GM23338 (cell line): ENCODE measurements around the gene DMD. TPM values are rescaled to one million over a fixed set of nuclear protein-coding genes. Genes with fewer than 3 reads are reported as not detected.

Experiments used
- ATAC-seq: fragments of 200-7000 bp; cut with Tn5 transposase; 3 replicates; pipeline ENCODE4 v1.9.1; 2020
- DNase-seq: peaks from one replicate; pipeline ENCODE4 v3.0.0-alpha.2; 2015; ENCODE audit warnings: low spot score
- H2AFZ ChIP-seq: fragments of 200-600 bp; sonication (generic); 2 replicates; pipeline ENCODE4 v1.8.0; 2016; ENCODE audit warnings: antibody characterized with exemption, mild to moderate bottlenecking, moderate library complexity
- H3F3A ChIP-seq: fragments of 200-600 bp; sonication (generic); replicated peaks from 2 replicates; pipeline ENCODE4 v1.8.0; 2017; ENCODE audit warnings: antibody characterized with exemption, mixed run types, low read depth
- H3K27ac ChIP-seq: fragments of 200-600 bp; sonication (generic); 2 replicates; pipeline ENCODE4 v1.6.1; 2016; ENCODE audit warnings: low read depth
- H3K27me3 ChIP-seq: fragments of 200-600 bp; sonication (generic); 2 replicates; pipeline ENCODE4 v1.8.0; 2016; ENCODE audit warnings: mild to moderate bottlenecking, mixed run types, moderate library complexity; ENCODE audit not compliant: insufficient read depth
- H3K36me3 ChIP-seq: fragments of 200-600 bp; sonication (generic); 2 replicates; pipeline ENCODE4 v1.8.0; 2016; ENCODE audit warnings: mild to moderate bottlenecking; ENCODE audit not compliant: insufficient read depth
- H3K4me1 ChIP-seq: fragments of 200-600 bp; sonication (generic); 2 replicates; pipeline ENCODE4 v1.8.0; 2016; ENCODE audit warnings: mild to moderate bottlenecking, moderate library complexity; ENCODE audit not compliant: insufficient read depth
- H3K4me2 ChIP-seq: fragments of 200-600 bp; sonication (generic); 2 replicates; pipeline ENCODE4 v1.7.1; 2017; ENCODE audit warnings: mixed run types
- H3K4me3 ChIP-seq: fragments of 200-600 bp; sonication (generic); 2 replicates; pipeline ENCODE4 v1.6.1; 2016; ENCODE audit warnings: mixed run types
- H3K79me2 ChIP-seq: fragments of 200-600 bp; sonication (generic); replicated peaks from 2 replicates; pipeline ENCODE4 v1.8.0; 2017; ENCODE audit warnings: mild to moderate bottlenecking; ENCODE audit not compliant: insufficient read depth
- H3K9me2 ChIP-seq: fragments of 200-600 bp; sonication (generic); 2 replicates; pipeline ENCODE4 v1.8.0; 2017; ENCODE audit not compliant: insufficient read depth
- H4K20me1 ChIP-seq: fragments of 200-600 bp; sonication (generic); replicated peaks from 2 replicates; pipeline ENCODE4 v1.8.0; 2017; ENCODE audit warnings: mild to moderate bottlenecking; ENCODE audit not compliant: insufficient read depth
- H3K27ac Mint-ChIP-seq: 2 replicates; pipeline ENCODE4 v1.8.0; 2020; ENCODE audit warnings: inconsistent platforms, mild to moderate bottlenecking, moderate library complexity, mixed read lengths
- H3K27me3 Mint-ChIP-seq: 3 replicates; pipeline ENCODE4 v1.8.0; 2022; ENCODE audit warnings: low read depth, mild to moderate bottlenecking, moderate library complexity, mixed read lengths, inconsistent platforms; ENCODE audit not compliant: insufficient read depth, poor library complexity
- H3K36me3 Mint-ChIP-seq: 3 replicates; pipeline ENCODE4 v1.8.0; 2021; ENCODE audit warnings: low read depth, mild to moderate bottlenecking, inconsistent platforms, moderate library complexity, mixed read lengths
- H3K4me1 Mint-ChIP-seq: 3 replicates; pipeline ENCODE4 v1.8.0; 2020; ENCODE audit warnings: mild to moderate bottlenecking, inconsistent platforms, mixed read lengths
- H3K4me3 Mint-ChIP-seq: 3 replicates; pipeline ENCODE4 v1.8.0; 2021; ENCODE audit warnings: moderate library complexity, mild to moderate bottlenecking, inconsistent platforms, mixed read lengths
- H3K9me3 Mint-ChIP-seq: 3 replicates; pipeline ENCODE4 v1.8.0; 2020; ENCODE audit warnings: moderate library complexity, mild to moderate bottlenecking, inconsistent platforms, mixed read lengths
- EZH2phosphoT487 ChIP-seq: fragments of 200-600 bp; sonication (generic); IDR thresholded peaks from one replicate; pipeline ENCODE4 v1.8.1; 2018; ENCODE audit warnings: antibody characterized with exemption; ENCODE audit not compliant: unreplicated experiment
- NANOG ChIP-seq: IDR thresholded peaks from 2 replicates; pipeline ENCODE4 v1.6.1; 2016; ENCODE audit warnings: antibody characterized with exemption, borderline replicate concordance
- POLR2AphosphoS5 ChIP-seq: IDR thresholded peaks from 2 replicates; pipeline ENCODE4 v1.6.1; 2016; ENCODE audit warnings: antibody characterized with exemption, low read depth
- STAT1 ChIP-seq: IDR thresholded peaks from one replicate; pipeline ENCODE4 v1.6.1; 2016; ENCODE audit warnings: antibody characterized with exemption; ENCODE audit not compliant: unreplicated experiment
- ZNF331 ChIP-seq: fragments of 250-450 bp; sonication (Bioruptor Pico); IDR thresholded peaks from 2 replicates; pipeline ENCODE4 v1.5.0; 2020; ENCODE audit warnings: low read depth, mild to moderate bottlenecking, moderate library complexity
- polyA plus RNA-seq: library from polyadenylated mRNA; unstranded; fragments of >200 nt; fragmentation: Nextera tagmentation; extraction: Ambion mirVana; gene quantifications from 2 replicates; pipeline ENCODE4 v1.2.1, GENCODE V29; 2016
- total RNA-seq: library from RNA; depleted of rRNA; stranded (reverse); fragments of >200 nt; shearing (Covaris generic); gene quantifications from 2 replicates; pipeline ENCODE4 v1.2.3, GENCODE V29; 2014
- TF ChIP-seq, protein P1 (sequence below), 2 experiments: fragments of 200-600 bp in 1 of 2; sonication (generic) in 1 of 2; conservative IDR thresholded peaks; 2 replicates each; pipeline versions ENCODE4 v1.5.1 to v1.6.1; 2016 to 2017; ENCODE audit warnings: antibody characterized with exemption in 2 of 2, low read depth in 2 of 2, mild to moderate bottlenecking in 2 of 2, moderate library complexity in 1 of 2
- TF ChIP-seq, protein P2 (sequence below): IDR thresholded peaks from 2 replicates; pipeline ENCODE4 v1.6.1; 2016; ENCODE audit warnings: antibody characterized with exemption

DMD gene
- total and polyA plus RNA-seq, 2 experiments from 2014 or later, result 4.5 to 7.6 TPM

DNA sequence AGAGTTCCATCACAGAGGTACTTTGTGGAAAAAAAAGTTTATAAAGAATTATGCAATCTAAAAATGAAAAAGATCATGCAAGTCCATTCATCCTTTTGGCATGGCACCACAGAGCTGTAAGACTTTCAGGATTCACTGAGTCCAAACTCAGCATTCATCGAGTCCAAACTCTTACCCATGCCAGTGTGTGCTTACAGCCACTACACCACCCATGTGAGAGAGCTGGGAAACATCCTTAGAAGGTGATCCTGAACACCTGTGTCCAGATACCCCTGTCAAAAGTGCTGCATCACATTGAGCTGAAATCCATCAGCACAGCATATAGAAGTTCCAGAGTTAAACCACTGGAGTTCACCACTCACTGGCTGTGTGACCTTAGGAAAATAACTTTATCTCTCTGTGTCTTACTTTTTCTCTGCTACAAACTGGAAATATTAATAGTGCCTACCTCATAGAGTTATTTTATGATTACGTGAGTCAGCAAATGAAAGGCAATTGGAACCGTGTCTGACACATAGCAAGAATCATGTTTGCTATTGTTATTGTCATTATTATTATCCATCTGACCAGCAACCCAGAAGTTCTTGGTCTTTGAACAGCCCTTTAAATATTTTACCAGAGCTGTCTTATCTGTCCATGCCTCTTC lies 2024.5 kb downstream of the DMD start:
- Histone ChIP-seq H3K9me2 (no peaks in the 10 kb centered on the region), H3K79me2 (no peaks in the 10 kb centered on the region), H3K36me3 (no peaks in the 10 kb centered on the region), H3K4me1 (no peaks in the 10 kb centered on the region), H3K4me3 (no peak overlapping the region), H2AFZ (no peak overlapping the region), H3K27me3 (no peaks in the 10 kb centered on the region), H3F3A (no peaks in the 10 kb centered on the region), H3K4me2 (no peak overlapping the region), H4K20me1 (no peaks in the 10 kb centered on the region), H3K27ac (no peak overlapping the region)
- DNase-seq, result no peak
- no peaks in the 10 kb centered on the region; the same call in 2 of the 3 replicates for H3K4me1 Mint-ChIP-seq
- H3K36me3 Mint-ChIP-seq, result peaks cover 3% of the 10 kb centered on the region; the same call in 1 of the 3 replicates
- H3K9me3 Mint-ChIP-seq, result no peaks in the 10 kb centered on the region
- ATAC-seq, result no peak
- no peak for TF ChIP-seq POLR2AphosphoS5
- no peak for TF ChIP-seq EZH2phosphoT487
- TF ChIP-seq, protein P1, sequence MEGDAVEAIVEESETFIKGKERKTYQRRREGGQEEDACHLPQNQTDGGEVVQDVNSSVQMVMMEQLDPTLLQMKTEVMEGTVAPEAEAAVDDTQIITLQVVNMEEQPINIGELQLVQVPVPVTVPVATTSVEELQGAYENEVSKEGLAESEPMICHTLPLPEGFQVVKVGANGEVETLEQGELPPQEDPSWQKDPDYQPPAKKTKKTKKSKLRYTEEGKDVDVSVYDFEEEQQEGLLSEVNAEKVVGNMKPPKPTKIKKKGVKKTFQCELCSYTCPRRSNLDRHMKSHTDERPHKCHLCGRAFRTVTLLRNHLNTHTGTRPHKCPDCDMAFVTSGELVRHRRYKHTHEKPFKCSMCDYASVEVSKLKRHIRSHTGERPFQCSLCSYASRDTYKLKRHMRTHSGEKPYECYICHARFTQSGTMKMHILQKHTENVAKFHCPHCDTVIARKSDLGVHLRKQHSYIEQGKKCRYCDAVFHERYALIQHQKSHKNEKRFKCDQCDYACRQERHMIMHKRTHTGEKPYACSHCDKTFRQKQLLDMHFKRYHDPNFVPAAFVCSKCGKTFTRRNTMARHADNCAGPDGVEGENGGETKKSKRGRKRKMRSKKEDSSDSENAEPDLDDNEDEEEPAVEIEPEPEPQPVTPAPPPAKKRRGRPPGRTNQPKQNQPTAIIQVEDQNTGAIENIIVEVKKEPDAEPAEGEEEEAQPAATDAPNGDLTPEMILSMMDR (conservative IDR thresholded peaks at IDR 0.05; ENCODE audit: low read depth in 2 of 2), result no peak
- no peak for TF ChIP-seq NANOG
- TF ChIP-seq, protein P2, sequence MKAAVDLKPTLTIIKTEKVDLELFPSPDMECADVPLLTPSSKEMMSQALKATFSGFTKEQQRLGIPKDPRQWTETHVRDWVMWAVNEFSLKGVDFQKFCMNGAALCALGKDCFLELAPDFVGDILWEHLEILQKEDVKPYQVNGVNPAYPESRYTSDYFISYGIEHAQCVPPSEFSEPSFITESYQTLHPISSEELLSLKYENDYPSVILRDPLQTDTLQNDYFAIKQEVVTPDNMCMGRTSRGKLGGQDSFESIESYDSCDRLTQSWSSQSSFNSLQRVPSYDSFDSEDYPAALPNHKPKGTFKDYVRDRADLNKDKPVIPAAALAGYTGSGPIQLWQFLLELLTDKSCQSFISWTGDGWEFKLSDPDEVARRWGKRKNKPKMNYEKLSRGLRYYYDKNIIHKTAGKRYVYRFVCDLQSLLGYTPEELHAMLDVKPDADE, result no peak
- no peak for TF ChIP-seq STAT1
- H3K4me3 Mint-ChIP-seq, result no peak overlapping the region
- H3K27ac Mint-ChIP-seq, result no peak overlapping the region
- H3K27me3 Mint-ChIP-seq, result peaks cover 1% of the 10 kb centered on the region

DNA sequence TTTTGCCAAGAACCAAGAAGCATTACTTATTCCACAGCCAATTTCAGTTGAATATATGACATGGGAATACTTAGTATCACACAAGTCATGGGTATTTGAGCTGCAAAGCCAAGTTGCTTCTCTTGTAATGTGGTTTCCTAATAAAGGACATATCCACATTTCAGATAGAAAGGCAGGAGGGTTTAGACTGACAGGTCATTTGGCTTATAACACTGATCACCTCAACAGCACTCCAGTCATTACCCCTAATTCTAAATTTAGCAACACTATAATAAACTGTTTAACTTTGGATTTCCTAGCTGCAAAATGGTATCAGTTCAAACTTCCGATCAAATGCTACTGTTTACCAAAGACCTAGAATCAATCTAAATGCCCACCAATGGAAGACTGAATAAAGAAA lies 2025.5 kb downstream of the DMD start:
- H3K9me3 Mint-ChIP-seq, result no peaks in the 10 kb centered on the region
- no peak for TF ChIP-seq ZNF331 (CRISPR knock-in tag)
- no peak for TF ChIP-seq NANOG

More for the DNA sequence above, 2025.5 kb downstream of the DMD start:
- Histone ChIP-seq H3K27me3 (no peaks in the 10 kb centered on the region), H2AFZ (no peak overlapping the region), H3K27ac (no peak overlapping the region), H3K9me2 (no peaks in the 10 kb centered on the region), H3K4me1 (no peaks in the 10 kb centered on the region), H4K20me1 (no peaks in the 10 kb centered on the region), H3K79me2 (no peaks in the 10 kb centered on the region), H3K4me2 (no peak overlapping the region), H3K4me3 (no peak overlapping the region), H3F3A (no peaks in the 10 kb centered on the region), H3K36me3 (no peaks in the 10 kb centered on the region)
- ATAC-seq (no peak), DNase-seq (no peak)
- Mint-ChIP-seq H3K27me3 (no peaks in the 10 kb centered on the region), H3K36me3 (no peaks in the 10 kb centered on the region), H3K4me1 (no peaks in the 10 kb centered on the region; the same call in 2 of the 3 replicates), H3K27ac (no peak overlapping the region), H3K4me3 (no peak overlapping the region)
